CMK (cell line): ENCODE data around the gene OR14K1.
"Not testable (repeated sequence)": the region's sequence is repeated elsewhere in the genome, so short reads cannot be mapped to it uniquely, and the experiment has no call there.

ENCODE experiments used
- DNase-seq: peaks from one replicate; pipeline ENCODE4 v3.0.0-alpha.2; 2010; ENCODE audit warnings: low read depth

The OR14K1 gene, protein sequence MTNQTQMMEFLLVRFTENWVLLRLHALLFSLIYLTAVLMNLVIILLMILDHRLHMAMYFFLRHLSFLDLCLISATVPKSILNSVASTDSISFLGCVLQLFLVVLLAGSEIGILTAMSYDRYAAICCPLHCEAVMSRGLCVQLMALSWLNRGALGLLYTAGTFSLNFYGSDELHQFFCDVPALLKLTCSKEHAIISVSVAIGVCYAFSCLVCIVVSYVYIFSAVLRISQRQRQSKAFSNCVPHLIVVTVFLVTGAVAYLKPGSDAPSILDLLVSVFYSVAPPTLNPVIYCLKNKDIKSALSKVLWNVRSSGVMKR

GRCh38 chr1:247738315-247738714, at the start of gene OR14K1:
TSS of gene OR14K1 (plus strand) at chr1:247738615. CDS start at chr1:247738615, 0 bp downstream.
- DNase-seq = no peak

GRCh38 chr1:247701338-247701737, 37.1 kb upstream of the OR14K1 start:
- DNase-seq = no peak

GRCh38 chr1:247710681-247711080, 27.7 kb upstream of the OR14K1 start:
- not testable (repeated sequence) for DNase-seq

GRCh38 chr1:247713753-247714152, 24.7 kb upstream of the OR14K1 start:
- no peak for DNase-seq

DNA sequence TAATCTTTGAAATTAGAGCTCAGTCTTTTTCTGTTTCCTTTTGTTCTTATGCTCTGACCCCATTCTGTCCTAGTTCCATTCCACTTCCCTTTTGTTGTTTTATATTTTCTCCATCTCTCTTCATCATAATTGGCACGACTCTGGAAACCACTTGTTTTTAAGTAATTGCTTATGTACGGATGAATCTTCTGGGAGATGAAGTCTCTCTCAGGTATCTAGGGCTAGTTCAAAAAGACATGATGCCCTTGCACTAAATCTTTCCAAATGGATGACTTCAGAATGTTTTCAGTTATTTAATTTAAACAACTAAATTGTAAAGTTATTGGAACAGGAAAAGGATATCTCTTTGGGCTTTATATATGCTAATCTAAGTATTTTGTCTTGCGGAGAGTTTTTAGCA, 21.9 kb upstream of the OR14K1 start, which contains the start of gene OR6F1:
Gene OR6F1 (minus strand): TSS at position 101 of the 400 bp plus-strand sequence. CDS start 3,891 bp downstream, outside the sequence.
- DNase-seq = no peak

DNA sequence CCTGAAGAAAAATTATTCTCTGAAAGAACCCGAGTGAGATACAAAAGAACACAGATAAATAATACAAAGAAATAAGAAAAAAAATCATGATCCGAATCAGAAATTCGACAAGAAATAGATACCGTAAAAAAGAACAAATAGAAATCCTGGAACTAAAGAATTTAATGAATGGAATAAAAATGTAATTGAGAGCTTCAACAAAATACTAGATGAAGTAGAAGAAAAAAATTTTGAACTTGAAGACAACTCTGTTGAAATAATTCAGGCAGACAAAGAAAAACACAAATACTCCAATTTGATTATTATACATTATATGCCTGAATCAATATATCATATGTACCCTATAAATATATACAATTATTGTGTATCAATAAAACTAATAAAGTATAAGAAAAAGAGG, 17.2 kb upstream of the OR14K1 start:
- DNase-seq = no peak

DNA sequence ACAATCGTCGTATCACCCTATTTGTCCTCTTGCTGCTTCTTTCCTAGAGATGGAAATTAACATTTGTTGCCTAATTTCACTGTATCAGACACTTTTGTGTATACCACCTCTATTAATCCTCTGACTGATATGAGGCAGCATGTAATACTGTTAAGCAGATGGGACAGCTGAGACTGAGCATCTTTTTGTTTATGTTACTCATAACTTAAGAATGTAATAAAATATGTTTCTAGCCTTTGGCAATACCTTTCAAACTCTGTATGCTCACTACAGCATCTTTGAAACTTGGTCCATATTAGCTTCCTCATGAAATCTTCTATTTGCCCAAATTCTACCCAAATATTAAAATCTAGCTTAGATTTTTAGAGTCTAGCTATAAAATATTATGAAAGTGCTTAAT, 2.3 kb downstream of the OR14K1 start:
- DNase-seq = no peak

- no peak for DNase-seq
These were observed 3.3 kb downstream of the OR14K1 start for GRCh38 chr1:247741756-247742155.

DNA sequence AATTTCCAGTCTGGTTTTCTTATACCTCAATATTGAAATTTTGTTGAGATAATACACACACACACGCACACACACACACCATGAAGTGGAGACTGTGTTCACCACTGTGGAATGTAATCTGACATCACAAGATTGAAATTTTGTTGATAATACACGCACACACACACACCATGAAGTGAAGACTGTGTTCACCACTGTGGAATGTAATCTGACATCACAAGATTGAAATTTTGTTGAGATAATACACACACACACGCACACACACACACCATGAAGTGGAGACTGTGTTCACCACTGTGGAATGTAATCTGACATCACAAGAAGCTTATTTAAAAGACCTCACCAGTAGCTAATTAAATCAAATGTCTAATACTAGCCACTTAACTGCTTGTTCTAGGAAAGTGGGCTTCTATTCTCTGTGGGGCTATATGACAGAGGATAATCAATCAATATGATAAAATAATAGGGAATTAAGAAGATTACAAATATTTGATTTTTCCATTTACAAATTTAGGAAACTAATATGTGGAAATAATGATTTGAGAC, 3.9 kb downstream of the OR14K1 start:
- not testable (repeated sequence) for DNase-seq

DNA sequence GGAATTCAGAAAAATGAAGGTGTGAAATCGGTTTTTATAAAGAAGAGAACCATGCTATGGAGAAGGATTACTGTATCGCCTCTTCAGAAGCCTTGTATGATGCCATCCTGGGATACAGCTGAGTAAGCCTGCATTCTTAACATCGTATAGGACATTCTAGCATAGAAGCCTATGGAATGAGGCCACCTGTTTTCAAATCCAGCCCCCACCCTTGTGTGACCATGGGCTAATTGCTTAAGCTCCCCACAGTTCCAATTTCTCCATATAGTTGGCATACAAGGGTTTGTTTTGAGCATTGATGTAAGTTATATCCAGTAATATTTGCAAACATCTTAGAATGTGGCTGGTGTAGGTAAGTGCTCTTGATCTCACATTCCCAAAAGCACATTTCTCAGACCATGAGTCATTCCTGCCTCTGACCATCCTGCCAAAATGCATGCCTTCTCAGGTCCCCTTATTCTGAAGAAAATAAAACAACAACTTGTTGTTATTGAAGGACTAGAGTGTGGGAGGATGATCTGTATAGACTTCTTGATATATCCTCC, 8.0 kb downstream of the OR14K1 start:
- no peak for DNase-seq

DNA sequence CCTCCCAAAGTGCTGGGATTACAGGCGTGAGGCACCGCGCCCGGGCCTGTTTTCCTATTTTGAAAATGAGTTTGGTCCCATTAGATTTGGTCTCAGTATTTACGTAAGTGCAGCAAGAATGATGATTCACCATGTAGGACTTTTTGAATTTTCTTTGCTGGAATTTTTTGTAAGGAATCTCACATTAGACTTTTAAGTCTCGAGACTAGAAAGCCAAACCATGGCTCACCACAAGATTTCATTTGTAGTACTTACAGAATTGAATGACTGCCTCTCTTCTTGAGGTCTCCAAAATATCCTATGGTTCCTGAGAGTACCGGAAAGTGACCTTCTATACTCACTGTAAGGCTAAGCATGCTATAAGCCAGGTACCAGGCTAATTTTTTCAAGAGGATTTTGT, 9.2 kb downstream of the OR14K1 start:
- DNase-seq = no peak

DNA sequence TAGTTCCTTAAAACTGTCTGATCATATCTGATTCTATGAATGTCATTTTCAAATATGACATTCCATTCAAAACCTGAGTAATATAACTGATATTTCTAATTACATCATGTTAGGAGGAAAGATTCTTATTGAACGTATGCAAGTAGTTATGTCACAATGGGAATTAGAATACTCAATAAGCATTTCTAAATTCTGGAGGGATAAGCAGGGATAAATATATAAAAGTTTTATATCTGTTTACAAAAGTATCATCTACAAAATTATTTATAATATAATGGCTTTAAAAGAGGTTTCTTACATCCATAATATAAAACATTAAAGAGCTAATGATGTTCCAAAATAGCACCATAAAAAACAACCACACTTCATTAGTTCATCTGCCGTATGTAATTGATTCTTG, 9.6 kb downstream of the OR14K1 start, which contains the start of gene OR14A2:
Gene OR14A2 (minus strand): TSS at position 101 of the 400 bp plus-strand sequence.
- no peak for DNase-seq

DNA sequence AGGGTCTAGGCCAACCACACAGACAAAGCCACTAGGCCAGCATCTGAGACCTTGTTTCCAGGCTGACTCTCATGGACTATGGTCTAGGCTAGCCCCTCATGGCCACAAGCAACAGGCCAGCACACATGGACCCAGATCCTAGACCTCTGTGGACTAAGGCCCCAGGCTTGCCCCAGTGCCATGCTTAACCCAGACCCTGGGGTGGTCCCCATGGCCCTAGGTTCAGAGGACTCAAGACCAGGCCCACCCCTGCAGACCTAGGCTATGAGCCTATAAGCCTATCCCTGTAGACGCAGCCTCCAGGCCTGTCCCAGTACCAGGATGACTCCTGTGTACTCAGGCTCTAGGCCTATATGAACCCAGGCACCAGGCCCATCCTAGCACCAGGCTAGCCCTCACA, 11.5 kb downstream of the OR14K1 start:
- DNase-seq = no peak

DNA sequence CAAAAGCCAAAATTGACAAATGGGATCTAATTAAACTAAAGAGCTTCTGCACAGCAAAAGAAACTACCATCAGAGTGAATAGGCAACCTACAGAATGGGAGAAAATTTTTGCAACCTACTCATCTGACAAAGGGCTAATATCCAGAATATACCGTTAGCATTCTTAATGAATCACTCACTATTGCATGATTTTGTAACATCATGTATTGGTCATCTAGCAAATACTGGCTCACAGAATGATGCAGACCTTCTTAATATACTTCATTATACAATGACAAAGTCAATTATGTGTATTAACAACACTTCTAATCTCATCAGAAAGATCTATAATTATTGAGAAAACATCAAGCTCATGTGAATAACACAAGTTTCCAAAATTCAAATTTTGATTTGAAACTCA, 15.9 kb downstream of the OR14K1 start:
- not testable (repeated sequence) for DNase-seq

DNA sequence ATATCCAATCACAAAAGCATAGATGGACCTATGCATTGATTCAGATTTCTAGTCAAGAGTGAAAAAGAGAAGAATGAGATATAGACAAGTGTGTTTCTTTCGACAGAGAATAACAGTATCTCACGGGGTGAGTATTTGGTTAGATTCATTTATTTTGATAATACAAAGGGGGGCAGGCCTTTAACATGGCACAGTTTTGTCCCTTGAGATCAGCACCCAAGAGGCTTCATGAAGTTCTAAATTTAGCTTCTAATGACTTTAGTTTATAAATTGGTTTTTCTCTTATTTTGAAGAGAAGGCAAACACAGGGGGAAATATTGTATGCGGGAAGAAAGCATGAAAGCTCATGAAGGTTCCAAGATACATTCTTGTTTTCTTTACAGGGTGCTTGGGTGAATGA, 22.0 kb downstream of the OR14K1 start, which contains the start of gene OR1C1:
Gene OR1C1 (minus strand): TSS at position 101 of the 400 bp plus-strand sequence. CDS start 2,150 bp downstream, outside the sequence.
- no peak for DNase-seq

GRCh38 chr1:247769603-247770002, 31.2 kb downstream of the OR14K1 start:
- DNase-seq = no peak
